Measurements from ENCODE around the gene IFNAR1. TPM values are rescaled to one million over a fixed set of nuclear protein-coding genes. Genes with fewer than 3 reads are reported as not detected.

IFNAR1 gene
- polyA plus RNA-seq, 1 donor from 2014 or later, result 15.5 TPM

DNA sequence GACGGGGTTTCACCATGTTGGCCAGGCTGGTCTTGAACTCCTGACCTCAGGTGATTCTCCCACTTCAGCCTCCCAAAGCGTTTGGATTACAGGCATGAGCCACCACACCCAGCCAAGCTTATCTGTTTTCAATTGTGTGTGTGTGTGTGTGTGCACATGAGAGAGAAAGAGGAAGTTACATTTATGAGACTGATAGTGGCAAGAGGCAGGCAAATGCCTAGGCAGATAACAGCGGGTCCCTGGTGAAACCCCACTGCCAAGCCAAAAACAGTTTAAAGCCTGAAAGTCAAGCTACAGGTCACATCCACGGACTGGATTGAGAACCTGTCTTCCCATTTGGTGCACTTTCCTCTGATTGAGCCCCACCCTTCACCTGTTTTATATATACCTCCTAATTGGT lies 43.4 kb downstream of the IFNAR1 start:
- Histone ChIP-seq H3K36me3 (ENCODE audit: insufficient read depth, low read length) (no peaks in the 10 kb centered on the region), H3F3A (ENCODE audit: insufficient read depth, low read length, poor library complexity, severe bottlenecking) (no peaks in the 10 kb centered on the region), H3K27ac (ENCODE audit: low read length) (no peak overlapping the region), H3K4me2 (ENCODE audit: low read length) (no peak overlapping the region), H3K4me3 (ENCODE audit: low read length) (no peak overlapping the region), H3K9me2 (ENCODE audit: insufficient read depth, low read length) (no peaks in the 10 kb centered on the region), H3K79me2 (replicated peaks; ENCODE audit: insufficient read depth, low read length) (no peaks in the 10 kb centered on the region), H3K9me3 (ENCODE audit: low read length) (no peaks in the 10 kb centered on the region), H3K27me3 (ENCODE audit: insufficient read depth, low read depth, low read length) (no peaks in the 10 kb centered on the region), H3K9ac (ENCODE audit: low read length) (no peak overlapping the region), H4K20me1 (ENCODE audit: insufficient read depth) (no peaks in the 10 kb centered on the region), H2AFZ (ENCODE audit: low read depth, low read length) (no peak overlapping the region)
- no peak for TF ChIP-seq MXI1 (conservative IDR thresholded peaks at IDR 0.05; ENCODE audit: poor library complexity, severe bottlenecking)
- no peak for TF ChIP-seq EP300 (conservative IDR thresholded peaks at IDR 0.05; ENCODE audit: poor library complexity, severe bottlenecking)
- no peak for TF ChIP-seq CTCF (IDR thresholded peaks at IDR 0.05; ENCODE audit: poor library complexity, severe bottlenecking)
- no peak for TF ChIP-seq RAD21 (conservative IDR thresholded peaks at IDR 0.05)
- no peak for TF ChIP-seq POLR2AphosphoS5 (IDR thresholded peaks at IDR 0.05)
- TF ChIP-seq EZH2 (IDR thresholded peaks at IDR 0.05; ENCODE audit: borderline replicate concordance, insufficient read depth, low read length, poor library complexity, severe bottlenecking), result no peak
- TF ChIP-seq SMC3 (conservative IDR thresholded peaks at IDR 0.05; ENCODE audit: poor library complexity), result no peak
- no peak for TF ChIP-seq TAF1 (IDR thresholded peaks at IDR 0.05; ENCODE audit: low read depth)
- no peak for TF ChIP-seq REST (IDR thresholded peaks at IDR 0.05; ENCODE audit: borderline replicate concordance)

- Histone ChIP-seq H3K79me2 (replicated peaks; ENCODE audit: insufficient read depth, low read length) (no peaks in the 10 kb centered on the region), H3K36me3 (ENCODE audit: insufficient read depth, low read length) (no peaks in the 10 kb centered on the region), H3K9ac (ENCODE audit: low read length) (no peak overlapping the region), H3K9me3 (ENCODE audit: low read length) (no peaks in the 10 kb centered on the region), H4K20me1 (ENCODE audit: insufficient read depth) (no peaks in the 10 kb centered on the region), H3K9me2 (ENCODE audit: insufficient read depth, low read length) (no peaks in the 10 kb centered on the region), H3K4me2 (ENCODE audit: low read length) (no peak overlapping the region), H2AFZ (ENCODE audit: low read depth, low read length) (no peak overlapping the region), H3K4me3 (ENCODE audit: low read length) (no peak overlapping the region), H3F3A (ENCODE audit: insufficient read depth, low read length, poor library complexity, severe bottlenecking) (no peaks in the 10 kb centered on the region), H3K27me3 (ENCODE audit: insufficient read depth, low read depth, low read length) (no peaks in the 10 kb centered on the region), H3K27ac (ENCODE audit: low read length) (no peak overlapping the region)
- no peak for TF ChIP-seq TAF1 (IDR thresholded peaks at IDR 0.05; ENCODE audit: low read depth)
- TF ChIP-seq EZH2 (IDR thresholded peaks at IDR 0.05; ENCODE audit: borderline replicate concordance, insufficient read depth, low read length, poor library complexity, severe bottlenecking), result no peak
- TF ChIP-seq EP300 (conservative IDR thresholded peaks at IDR 0.05; ENCODE audit: poor library complexity, severe bottlenecking), result no peak
- TF ChIP-seq SMC3 (conservative IDR thresholded peaks at IDR 0.05; ENCODE audit: poor library complexity), result no peak
These were observed 43.8 kb downstream of the IFNAR1 start for GRCh38 chr21:33368576-33368975.
